ENCODE measurements around the gene ENTHD1. TPM values are rescaled to one million over a fixed set of nuclear protein-coding genes. Genes with fewer than 3 reads are reported as not detected.

The ENTHD1 gene
- total and polyA plus RNA-seq, 2 of the 8 experiments (the other 6 are each of a cell fraction or from before 2014, with no cell fraction given): not detected

GRCh38 chr22:39699631-39700360 is 193.8 kb downstream of the ENTHD1 start:
- no peak overlapping the region for H4K8ac ChIP-seq (ENCODE audit: extremely low read depth, insufficient read depth, low read length)
- no peak overlapping the region for H2AK5ac ChIP-seq (ENCODE audit: low read depth, low read length)
- POLR2A ChIA-PET (ENCODE audit: partially characterized antibody): no interaction called here
- H3K4me3 ChIP-seq (ENCODE audit: extremely low read depth in 1 of 4, insufficient read depth in 2 of 4, low read depth in 3 of 4, low read length in 4 of 4): no peak overlapping the region
- H3K36me3 ChIP-seq (ENCODE audit: control insufficient read depth in 2 of 4, insufficient read depth in 4 of 4, low read length in 3 of 4): peaks cover 0 to 2% (median 0%) of the 10 kb centered on the region in 4 experiments; a peak in 2 of 8 replicates
- H2AFZ ChIP-seq (ENCODE audit: low read length): no peak overlapping the region; the same call in 1 of the 2 replicates
- no peaks in the 10 kb centered on the region for H3K79me2 ChIP-seq (ENCODE audit: control insufficient read depth in 1 of 2, insufficient read depth in 2 of 2, low read length in 2 of 2)
- H3K18ac ChIP-seq (ENCODE audit: extremely low read depth, low read length): no peak overlapping the region
- no peak overlapping the region for H4K91ac ChIP-seq (replicated peaks; ENCODE audit: insufficient read length, low read length)
- no peak overlapping the region for H3K4me2 ChIP-seq (ENCODE audit: insufficient read depth in 1 of 2, low read depth in 2 of 2, low read length in 2 of 2)
- no peak overlapping the region for H3K56ac ChIP-seq (replicated peaks; ENCODE audit: insufficient read length, low read depth, low read length)
- no peak overlapping the region for H3K4ac ChIP-seq (replicated peaks; ENCODE audit: insufficient read length, low read depth, low read length)
- no peaks in the 10 kb centered on the region for H3K9me3 ChIP-seq (ENCODE audit: insufficient read depth in 2 of 2, low read depth in 1 of 2, low read length in 1 of 2)
- H3K14ac ChIP-seq (ENCODE audit: insufficient read length): no peak overlapping the region
- DNase-seq (ENCODE audit: low read depth in 1 of 2, low spot score in 2 of 2) (no peak), FAIRE-seq (no peak)
- CTCF ChIA-PET (ENCODE audit: partially characterized antibody): interaction anchor here (1.1 to 1.4 kb wide), 3 partner anchors 13 to 75 kb away, joined by 3 to 6 read pairs (median 3); no protein-coding TSS in a partner anchor
- no peak overlapping the region for H3K27ac ChIP-seq (ENCODE audit: low read depth, low read length)
- H3K23ac ChIP-seq (ENCODE audit: insufficient read length): no peak overlapping the region
- H2BK120ac ChIP-seq (replicated peaks; ENCODE audit: low read depth, low read length): no peak overlapping the region
- H3K79me1 ChIP-seq (ENCODE audit: low read depth, low read length): no peaks in the 10 kb centered on the region
- H2BK12ac ChIP-seq (ENCODE audit: low read depth, low read length): no peak overlapping the region
- H2BK5ac ChIP-seq (ENCODE audit: low read depth, low read length): no peak overlapping the region
- WGBS, 2 experiments (ENCODE audit: extremely low coverage in 1 of 2, insufficient coverage in 1 of 2, insufficient read length in 1 of 2, insufficient replicate concordance in 2 of 2, low coverage in 1 of 2, low lambda C conversion rate in 2 of 2, missing lambda C conversion rate in 1 of 2): 92% methylated on average over 19 of the region's 19 CpGs; no CpG with 5 or more reads in 1 of the 2 experiments
- no peak for TF ChIP-seq ATF3 (IDR thresholded peaks at IDR 0.05; ENCODE audit: insufficient read depth, low read depth, low read length)
- no peak for TF ChIP-seq CHD2 (IDR thresholded peaks at IDR 0.05; ENCODE audit: low read length)
- no peak for TF ChIP-seq RNF2 (IDR thresholded peaks at IDR 0.05; ENCODE audit: borderline replicate concordance, low read depth, low read length, missing control alignments, poor library complexity, severe bottlenecking)
- H4K20me1 ChIP-seq (replicated peaks in 1 of 2; ENCODE audit: control insufficient read depth in 1 of 2, insufficient read depth in 2 of 2, low read length in 2 of 2): no peaks in the 10 kb centered on the region
- H4K5ac ChIP-seq (ENCODE audit: insufficient read length, low read depth, low read length): no peak overlapping the region
- no peaks in the 10 kb centered on the region; the same call in 1 of the 2 replicates for H3K23me2 ChIP-seq (ENCODE audit: low read depth, low read length)
- no peak overlapping the region for H2BK15ac ChIP-seq (ENCODE audit: low read length)
- no peaks in the 10 kb centered on the region; a peak in 1 of 7 replicates for H3K4me1 ChIP-seq (replicated peaks in 1 of 4; ENCODE audit: control insufficient read depth in 3 of 4, insufficient read depth in 4 of 4, low read length in 3 of 4)
- H3K9ac ChIP-seq (replicated peaks in 1 of 4; ENCODE audit: extremely low read depth in 1 of 4, low read depth in 3 of 4, low read length in 3 of 4): no peak overlapping the region
- no peak overlapping the region for H2BK20ac ChIP-seq (ENCODE audit: low read length)
- no peaks in the 10 kb centered on the region; a peak in 1 of 7 replicates for H3K27me3 ChIP-seq (replicated peaks in 1 of 4; ENCODE audit: control insufficient read depth in 3 of 4, extremely low read depth in 1 of 4, insufficient read depth in 3 of 4, low read length in 3 of 4)

Data from H1 (cell line).